ENCODE data around the gene TNNI3. TPM values are rescaled to one million over a fixed set of nuclear protein-coding genes. Genes with fewer than 3 reads are reported as not detected.

Gene TNNI3
- total and polyA plus RNA-seq, 9 of the 15 experiments (the other 6 are each of a cell fraction or from before 2014, with no cell fraction given), result 4.7 to 158 (median 42.0) TPM

DNA sequence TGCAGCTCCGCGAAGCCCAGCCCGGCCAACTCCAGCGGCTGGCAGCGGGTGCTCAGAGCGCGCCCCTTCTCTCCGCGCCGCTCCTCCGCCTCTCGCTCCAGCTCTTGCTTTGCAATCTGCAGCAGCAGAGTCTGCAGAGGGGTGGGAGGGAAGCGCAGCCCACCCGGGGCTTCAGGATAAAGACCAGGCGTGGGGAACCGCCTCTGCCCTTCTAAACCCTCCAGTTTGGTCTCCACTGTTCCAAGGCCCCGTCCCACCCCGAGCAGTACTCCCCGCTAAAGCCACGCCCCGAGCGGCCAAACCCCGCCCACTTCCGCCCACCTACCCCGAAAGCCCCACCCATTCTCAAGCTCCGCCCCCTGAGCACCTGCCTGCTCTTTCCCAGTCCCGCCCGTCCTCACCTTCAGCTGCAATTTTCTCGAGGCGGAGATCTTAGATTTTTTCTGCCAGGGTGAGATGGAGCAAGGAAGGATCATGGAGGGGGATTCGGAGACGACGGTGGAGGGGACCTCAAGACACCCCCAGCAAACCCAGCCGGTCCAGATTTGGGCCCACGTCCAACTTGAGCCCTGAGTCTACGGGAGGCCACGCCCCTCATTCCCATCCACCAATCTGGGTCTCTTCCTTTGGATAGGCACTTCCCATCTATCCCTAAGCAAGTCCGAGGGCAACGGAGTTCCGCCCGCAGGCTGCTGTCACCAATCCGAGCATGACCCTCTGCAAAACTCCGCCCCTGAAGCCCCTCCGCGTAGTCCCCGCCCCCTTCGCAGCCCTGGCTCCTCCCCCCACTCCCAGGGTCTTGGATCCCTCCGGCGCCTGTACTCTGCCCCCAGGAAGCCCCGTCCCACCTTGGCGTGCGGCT lies 1.1 kb downstream of the TNNI3 start (continued):
- TF ChIP-seq, protein P1, sequence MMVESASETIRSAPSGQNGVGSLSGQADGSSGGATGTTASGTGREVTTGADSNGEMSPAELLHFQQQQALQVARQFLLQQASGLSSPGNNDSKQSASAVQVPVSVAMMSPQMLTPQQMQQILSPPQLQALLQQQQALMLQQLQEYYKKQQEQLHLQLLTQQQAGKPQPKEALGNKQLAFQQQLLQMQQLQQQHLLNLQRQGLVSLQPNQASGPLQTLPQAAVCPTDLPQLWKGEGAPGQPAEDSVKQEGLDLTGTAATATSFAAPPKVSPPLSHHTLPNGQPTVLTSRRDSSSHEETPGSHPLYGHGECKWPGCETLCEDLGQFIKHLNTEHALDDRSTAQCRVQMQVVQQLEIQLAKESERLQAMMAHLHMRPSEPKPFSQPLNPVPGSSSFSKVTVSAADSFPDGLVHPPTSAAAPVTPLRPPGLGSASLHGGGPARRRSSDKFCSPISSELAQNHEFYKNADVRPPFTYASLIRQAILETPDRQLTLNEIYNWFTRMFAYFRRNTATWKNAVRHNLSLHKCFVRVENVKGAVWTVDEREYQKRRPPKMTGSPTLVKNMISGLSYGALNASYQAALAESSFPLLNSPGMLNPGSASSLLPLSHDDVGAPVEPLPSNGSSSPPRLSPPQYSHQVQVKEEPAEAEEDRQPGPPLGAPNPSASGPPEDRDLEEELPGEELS (CRISPR knock-in tag; IDR thresholded peaks at IDR 0.05; ENCODE audit: borderline replicate concordance), result 0 out of 2 replicates have a peak, but pooled peaks have one; percentile 51
- TF ChIP-seq MYC (IDR thresholded peaks at IDR 0.05; ENCODE audit: low read depth, low read length), result peak; percentile 38
- no peak for TF ChIP-seq MYC (CRISPR knock-in tag; IDR thresholded peaks at IDR 0.05; ENCODE audit: borderline replicate concordance, low read depth)
- no peak for TF ChIP-seq SP2 (IDR thresholded peaks at IDR 0.05; ENCODE audit: extremely low read depth, low read depth, low read length, poor library complexity, severe bottlenecking)
- TF ChIP-seq, protein P2, sequence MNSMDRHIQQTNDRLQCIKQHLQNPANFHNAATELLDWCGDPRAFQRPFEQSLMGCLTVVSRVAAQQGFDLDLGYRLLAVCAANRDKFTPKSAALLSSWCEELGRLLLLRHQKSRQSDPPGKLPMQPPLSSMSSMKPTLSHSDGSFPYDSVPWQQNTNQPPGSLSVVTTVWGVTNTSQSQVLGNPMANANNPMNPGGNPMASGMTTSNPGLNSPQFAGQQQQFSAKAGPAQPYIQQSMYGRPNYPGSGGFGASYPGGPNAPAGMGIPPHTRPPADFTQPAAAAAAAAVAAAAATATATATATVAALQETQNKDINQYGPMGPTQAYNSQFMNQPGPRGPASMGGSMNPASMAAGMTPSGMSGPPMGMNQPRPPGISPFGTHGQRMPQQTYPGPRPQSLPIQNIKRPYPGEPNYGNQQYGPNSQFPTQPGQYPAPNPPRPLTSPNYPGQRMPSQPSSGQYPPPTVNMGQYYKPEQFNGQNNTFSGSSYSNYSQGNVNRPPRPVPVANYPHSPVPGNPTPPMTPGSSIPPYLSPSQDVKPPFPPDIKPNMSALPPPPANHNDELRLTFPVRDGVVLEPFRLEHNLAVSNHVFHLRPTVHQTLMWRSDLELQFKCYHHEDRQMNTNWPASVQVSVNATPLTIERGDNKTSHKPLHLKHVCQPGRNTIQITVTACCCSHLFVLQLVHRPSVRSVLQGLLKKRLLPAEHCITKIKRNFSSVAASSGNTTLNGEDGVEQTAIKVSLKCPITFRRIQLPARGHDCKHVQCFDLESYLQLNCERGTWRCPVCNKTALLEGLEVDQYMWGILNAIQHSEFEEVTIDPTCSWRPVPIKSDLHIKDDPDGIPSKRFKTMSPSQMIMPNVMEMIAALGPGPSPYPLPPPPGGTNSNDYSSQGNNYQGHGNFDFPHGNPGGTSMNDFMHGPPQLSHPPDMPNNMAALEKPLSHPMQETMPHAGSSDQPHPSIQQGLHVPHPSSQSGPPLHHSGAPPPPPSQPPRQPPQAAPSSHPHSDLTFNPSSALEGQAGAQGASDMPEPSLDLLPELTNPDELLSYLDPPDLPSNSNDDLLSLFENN (IDR thresholded peaks at IDR 0.05; ENCODE audit: low read depth in 2 of 2, low read length in 2 of 2), result no peak
- 0 out of 2 replicates have a peak, but pooled peaks have one; percentile 12 for TF ChIP-seq ESRRA (IDR thresholded peaks at IDR 0.05; ENCODE audit: borderline replicate concordance, low read depth)
- TF ChIP-seq RBFOX2 (IDR thresholded peaks at IDR 0.05; ENCODE audit: low read depth, low read length), result peak; percentile 46; the same call in 1 of the 2 replicates
- TF ChIP-seq, protein P3, sequence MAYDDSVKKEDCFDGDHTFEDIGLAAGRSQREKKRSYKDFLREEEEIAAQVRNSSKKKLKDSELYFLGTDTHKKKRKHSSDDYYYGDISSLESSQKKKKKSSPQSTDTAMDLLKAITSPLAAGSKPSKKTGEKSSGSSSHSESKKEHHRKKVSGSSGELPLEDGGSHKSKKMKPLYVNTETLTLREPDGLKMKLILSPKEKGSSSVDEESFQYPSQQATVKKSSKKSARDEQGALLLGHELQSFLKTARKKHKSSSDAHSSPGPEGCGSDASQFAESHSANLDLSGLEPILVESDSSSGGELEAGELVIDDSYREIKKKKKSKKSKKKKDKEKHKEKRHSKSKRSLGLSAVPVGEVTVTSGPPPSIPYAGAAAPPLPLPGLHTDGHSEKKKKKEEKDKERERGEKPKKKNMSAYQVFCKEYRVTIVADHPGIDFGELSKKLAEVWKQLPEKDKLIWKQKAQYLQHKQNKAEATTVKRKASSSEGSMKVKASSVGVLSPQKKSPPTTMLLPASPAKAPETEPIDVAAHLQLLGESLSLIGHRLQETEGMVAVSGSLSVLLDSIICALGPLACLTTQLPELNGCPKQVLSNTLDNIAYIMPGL (CRISPR knock-in tag; IDR thresholded peaks at IDR 0.05), result no peak
- no peak for TF ChIP-seq ARNT (IDR thresholded peaks at IDR 0.05)
- TF ChIP-seq CREM (IDR thresholded peaks at IDR 0.05; ENCODE audit: low read depth), result 0 out of 2 replicates have a peak, but pooled peaks have one; percentile 8
- no peak for TF ChIP-seq HMGN3 (IDR thresholded peaks at IDR 0.05; ENCODE audit: borderline replicate concordance, extremely low read depth, insufficient read length, low read depth, low read length)
- TF ChIP-seq ZNF766 (CRISPR knock-in tag; conservative IDR thresholded peaks at IDR 0.05), result no peak
- TF ChIP-seq HDAC6 (IDR thresholded peaks at IDR 0.05; ENCODE audit: low read depth, low read length), result no peak
- TF ChIP-seq RB1 (IDR thresholded peaks at IDR 0.05; ENCODE audit: low read depth), result no peak
- TF ChIP-seq, protein P4, sequence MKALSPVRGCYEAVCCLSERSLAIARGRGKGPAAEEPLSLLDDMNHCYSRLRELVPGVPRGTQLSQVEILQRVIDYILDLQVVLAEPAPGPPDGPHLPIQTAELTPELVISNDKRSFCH (CRISPR knock-in tag; IDR thresholded peaks at IDR 0.05), result no peak
- TF ChIP-seq, protein P4 (tag; IDR thresholded peaks at IDR 0.05), result no peak
- no peak for TF ChIP-seq ELF4 (CRISPR knock-in tag; IDR thresholded peaks at IDR 0.05)
- TF ChIP-seq RCOR1 (IDR thresholded peaks at IDR 0.05; ENCODE audit: borderline replicate concordance in 1 of 2, low read depth in 2 of 2, low read length in 2 of 2), result peak in 1 of 2 experiments; percentile 6; a peak in 1 of 4 replicates
